Fibroblast of lung (primary cell): ENCODE results near the gene FLYWCH2. TPM values are rescaled to one million over a fixed set of nuclear protein-coding genes. Genes with fewer than 3 reads are reported as not detected.
A peak's percentile ranks its signal among the peaks of the same experiment; 100 is the strongest.

Experiments
- DNase-seq, 2 donors: peaks; one replicate each; pipeline versions ENCODE4 v3.0.0 to v3.0.0-alpha.2; 2010; ENCODE audit warnings: low read depth in 2 of 2
- H2AFZ ChIP-seq: 2 replicates; pipeline ENCODE4 v1.5.1; 2012; ENCODE audit warnings: low read length, control low read depth, inconsistent platforms
- H3K27ac ChIP-seq: 2 replicates; pipeline ENCODE4 v1.5.1; 2011; ENCODE audit warnings: low read length, control low read depth; ENCODE audit not compliant: insufficient read depth
- H3K27me3 ChIP-seq: 2 replicates; pipeline ENCODE4 v1.5.1; 2011; ENCODE audit warnings: mild to moderate bottlenecking, low read length; ENCODE audit not compliant: control insufficient read depth, insufficient read depth
- H3K36me3 ChIP-seq: 2 replicates; pipeline ENCODE4 v1.5.1; 2011; ENCODE audit warnings: low read length; ENCODE audit not compliant: control insufficient read depth, insufficient read depth
- H3K4me1 ChIP-seq: 2 replicates; pipeline ENCODE4 v1.5.1; 2011; ENCODE audit warnings: low read length; ENCODE audit not compliant: control insufficient read depth, insufficient read depth; ENCODE audit errors: extremely low read depth
- H3K4me2 ChIP-seq: 2 replicates; pipeline ENCODE4 v1.5.1; 2011; ENCODE audit warnings: low read length, control low read depth; ENCODE audit not compliant: insufficient read depth; ENCODE audit errors: extremely low read depth
- H3K4me3 ChIP-seq, 4 experiments: fragments of 200-600 bp in 1 of 4; sonication (generic) in 1 of 4; replicated peaks in 1 of 4; 2 replicates each; pipeline ENCODE4 v1.5.1; 2011 to 2016; ENCODE audit warnings: low read length in 4 of 4, low read depth in 3 of 4, mild to moderate bottlenecking in 3 of 4, control low read depth in 2 of 4, inconsistent platforms in 1 of 4, mixed read lengths in 1 of 4; ENCODE audit not compliant: insufficient read depth in 1 of 4; ENCODE audit errors: control extremely low read depth in 1 of 4
- H3K79me2 ChIP-seq: 2 replicates; pipeline ENCODE4 v1.5.1; 2012; ENCODE audit warnings: mild to moderate bottlenecking, low read length, inconsistent platforms; ENCODE audit not compliant: control insufficient read depth, insufficient read depth
- H3K9ac ChIP-seq: 2 replicates; pipeline ENCODE4 v1.5.1; 2011; ENCODE audit warnings: mild to moderate bottlenecking, low read length, control low read depth; ENCODE audit not compliant: insufficient read depth
- H3K9me3 ChIP-seq: 2 replicates; pipeline ENCODE4 v1.5.1; 2012; ENCODE audit warnings: low read depth, low read length; ENCODE audit not compliant: control insufficient read depth, insufficient read depth
- H4K20me1 ChIP-seq: 2 replicates; pipeline ENCODE4 v1.5.1; 2011; ENCODE audit warnings: low read length; ENCODE audit not compliant: control insufficient read depth, insufficient read depth; ENCODE audit errors: extremely low read depth
- EZH2 ChIP-seq: IDR thresholded peaks from 2 replicates; pipeline ENCODE4 v1.5.1; 2012; ENCODE audit warnings: low read length, control low read depth, mild to moderate bottlenecking; ENCODE audit errors: missing control alignments
- polyA plus RNA-seq, 2 donors: library from polyadenylated mRNA; depleted of rRNA in 1 of 2; stranded (reverse) in 1 of 2; unstranded in 1 of 2; fragments of >200 nt; gene quantifications; 2 replicates each; pipeline ENCODE4 v1.2.1, GENCODE V29; 2011 to 2012; ENCODE audit warnings: missing spikeins in 1 of 2
- total RNA-seq: library from RNA; depleted of rRNA; stranded (reverse); fragments of >200 nt; gene quantifications from 2 replicates; pipeline ENCODE4 v1.2.1, GENCODE V29; 2014
- TF ChIP-seq, protein P1 (sequence below), 2 donors: IDR thresholded peaks in 1 of 2; conservative IDR thresholded peaks in 1 of 2; 1 replicate in 1 of 2; 2 replicates in 1 of 2; pipeline ENCODE4 v1.5.1; 2011 to 2012; ENCODE audit warnings: low read length in 2 of 2, control low read depth in 1 of 2, inconsistent platforms in 1 of 2, low read depth in 1 of 2, mild to moderate bottlenecking in 1 of 2

FLYWCH2 gene
- total and polyA plus RNA-seq, 2 donors (not counting 1 experiment from before 2014, with no cell fraction given), result 21.2 to 55.2 TPM

DNA sequence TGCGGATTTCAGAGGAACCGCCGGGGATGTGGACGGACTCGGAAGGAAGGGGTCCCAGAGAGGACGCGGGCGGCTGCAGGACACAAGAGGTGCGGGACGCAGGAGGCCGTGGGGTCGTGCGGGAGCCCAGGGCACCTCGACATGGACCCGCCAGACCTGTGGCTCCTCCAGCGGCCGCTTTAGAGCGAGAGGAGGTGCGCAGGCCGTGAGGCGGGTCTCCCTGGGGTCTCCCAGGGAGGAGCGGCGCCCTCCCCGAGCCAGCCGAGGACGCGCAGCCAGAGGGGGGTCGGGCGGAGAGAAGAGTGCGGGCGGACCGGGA, 21.9 kb downstream of the FLYWCH2 start:
- H2AFZ ChIP-seq, result no peak overlapping the region
- DNase-seq, result no peak
- H3K27me3 ChIP-seq, result no peaks in the 10 kb centered on the region

DNA sequence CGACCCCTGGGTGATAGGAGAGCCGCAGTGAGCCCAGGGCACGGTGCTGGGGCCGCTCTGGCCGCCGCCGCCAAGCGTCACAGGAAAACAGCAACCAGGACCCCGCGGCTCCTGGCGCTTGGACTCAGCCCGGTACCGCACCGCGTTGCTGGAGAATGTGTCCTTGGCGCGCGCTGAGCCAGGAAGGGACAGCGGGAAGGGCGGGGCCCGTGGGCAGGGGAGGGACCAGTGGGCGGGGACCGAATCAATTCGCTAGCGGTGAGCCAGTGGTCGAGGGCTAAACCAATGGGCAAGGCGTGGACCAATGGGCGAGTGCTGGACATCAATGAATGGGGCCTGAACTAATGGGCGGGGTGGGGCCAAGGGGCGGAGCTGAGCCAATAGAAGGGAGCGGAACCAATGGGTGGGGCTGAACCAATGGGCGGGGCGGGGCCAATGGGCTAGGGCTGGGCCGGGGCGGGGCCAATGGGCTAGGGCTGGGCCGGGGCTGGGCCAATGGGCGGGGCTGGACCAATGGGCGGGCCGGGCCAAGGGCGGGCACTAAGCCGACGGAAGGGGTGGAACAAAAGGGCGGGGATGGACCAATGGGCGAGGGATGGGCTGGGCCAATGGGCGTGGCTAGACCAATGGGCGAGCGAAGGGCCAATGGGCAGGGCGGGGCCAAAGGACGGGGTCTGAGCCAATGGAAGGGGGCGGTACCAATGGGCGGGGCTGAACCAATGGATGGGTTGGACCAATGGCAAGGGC, 22.4 kb downstream of the FLYWCH2 start:
- H3K36me3 ChIP-seq, result no peaks in the 10 kb centered on the region
- peak overlapping the region; percentile 96 for H3K4me2 ChIP-seq
- peak; percentile 99 to 100 for DNase-seq
- H3K4me3 ChIP-seq, result peak overlapping the region; percentile 74 to 78 (median 76)
- no peaks in the 10 kb centered on the region for H3K9me3 ChIP-seq
- no peaks in the 10 kb centered on the region for H4K20me1 ChIP-seq
- peak overlapping the region; percentile 79 for H3K27ac ChIP-seq
- peak overlapping the region; percentile 71 for H3K9ac ChIP-seq
- H3K79me2 ChIP-seq, result no peaks in the 10 kb centered on the region
- no peaks in the 10 kb centered on the region for H3K27me3 ChIP-seq
- H3K4me1 ChIP-seq, result peaks cover 6% of the 10 kb centered on the region
- no peak overlapping the region for H2AFZ ChIP-seq
- no peak for TF ChIP-seq EZH2
- TF ChIP-seq, protein P1, sequence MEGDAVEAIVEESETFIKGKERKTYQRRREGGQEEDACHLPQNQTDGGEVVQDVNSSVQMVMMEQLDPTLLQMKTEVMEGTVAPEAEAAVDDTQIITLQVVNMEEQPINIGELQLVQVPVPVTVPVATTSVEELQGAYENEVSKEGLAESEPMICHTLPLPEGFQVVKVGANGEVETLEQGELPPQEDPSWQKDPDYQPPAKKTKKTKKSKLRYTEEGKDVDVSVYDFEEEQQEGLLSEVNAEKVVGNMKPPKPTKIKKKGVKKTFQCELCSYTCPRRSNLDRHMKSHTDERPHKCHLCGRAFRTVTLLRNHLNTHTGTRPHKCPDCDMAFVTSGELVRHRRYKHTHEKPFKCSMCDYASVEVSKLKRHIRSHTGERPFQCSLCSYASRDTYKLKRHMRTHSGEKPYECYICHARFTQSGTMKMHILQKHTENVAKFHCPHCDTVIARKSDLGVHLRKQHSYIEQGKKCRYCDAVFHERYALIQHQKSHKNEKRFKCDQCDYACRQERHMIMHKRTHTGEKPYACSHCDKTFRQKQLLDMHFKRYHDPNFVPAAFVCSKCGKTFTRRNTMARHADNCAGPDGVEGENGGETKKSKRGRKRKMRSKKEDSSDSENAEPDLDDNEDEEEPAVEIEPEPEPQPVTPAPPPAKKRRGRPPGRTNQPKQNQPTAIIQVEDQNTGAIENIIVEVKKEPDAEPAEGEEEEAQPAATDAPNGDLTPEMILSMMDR (conservative IDR thresholded peaks at IDR 0.05 in 1 of 2, IDR thresholded peaks at IDR 0.05 in 1 of 2; ENCODE audit: low read depth in 1 of 2, low read length in 2 of 2), result no peak

More for the DNA sequence above, 21.9 kb downstream of the FLYWCH2 start:
- TF ChIP-seq EZH2, result no peak
- TF ChIP-seq, protein P1 (conservative IDR thresholded peaks at IDR 0.05 in 1 of 2, IDR thresholded peaks at IDR 0.05 in 1 of 2; ENCODE audit: low read depth in 1 of 2, low read length in 2 of 2), result no peak
- H3K4me2 ChIP-seq, result peak overlapping the region; percentile 96
- H3K9ac ChIP-seq, result peak overlapping the region; percentile 71
- H3K27ac ChIP-seq, result peak overlapping the region; percentile 79
- peaks cover 6% of the 10 kb centered on the region for H3K4me1 ChIP-seq
- no peaks in the 10 kb centered on the region for H3K36me3 ChIP-seq
- no peaks in the 10 kb centered on the region for H4K20me1 ChIP-seq
- H3K4me3 ChIP-seq, result peak overlapping the region; percentile 74 to 78 (median 76)
- no peaks in the 10 kb centered on the region for H3K9me3 ChIP-seq
- no peaks in the 10 kb centered on the region for H3K79me2 ChIP-seq

DNA sequence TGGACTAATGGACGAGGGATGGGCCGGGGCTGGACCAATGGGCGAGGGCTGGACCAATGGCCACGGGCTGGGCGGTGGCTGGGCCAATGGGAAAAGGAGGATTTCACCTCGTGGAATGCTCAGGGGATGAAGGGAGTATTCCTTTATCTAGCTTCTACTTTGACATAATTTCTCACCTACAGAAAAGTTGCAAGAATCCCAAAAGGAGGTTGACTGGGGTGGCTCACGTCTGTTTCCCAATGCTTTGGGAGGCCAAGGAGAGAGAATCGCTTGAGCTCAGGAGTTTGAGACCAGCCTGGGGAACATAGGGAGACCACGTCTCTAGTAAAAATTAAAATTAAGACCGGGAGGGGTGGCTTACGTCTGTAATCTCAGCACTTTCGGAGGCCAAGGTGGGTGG, 23.0 kb downstream of the FLYWCH2 start:
- Histone ChIP-seq H3K9me3 (no peaks in the 10 kb centered on the region), H4K20me1 (no peaks in the 10 kb centered on the region), H3K27ac (no peak overlapping the region), H3K27me3 (no peaks in the 10 kb centered on the region), H3K4me1 (peaks cover 6% of the 10 kb centered on the region), H3K79me2 (no peaks in the 10 kb centered on the region), H3K36me3 (no peaks in the 10 kb centered on the region), H2AFZ (no peak overlapping the region), H3K4me2 (peak overlapping the region; percentile 40), H3K4me3 (no peak overlapping the region), H3K9ac (no peak overlapping the region)
- TF ChIP-seq EZH2, result no peak
- TF ChIP-seq, protein P1 (conservative IDR thresholded peaks at IDR 0.05 in 1 of 2, IDR thresholded peaks at IDR 0.05 in 1 of 2; ENCODE audit: low read depth in 1 of 2, low read length in 2 of 2), result no peak
- DNase-seq, result no peak
